ENCODE results near the gene HIVEP2. TPM values are rescaled to one million over a fixed set of nuclear protein-coding genes. Genes with fewer than 3 reads are reported as not detected.

The HIVEP2 gene
- total RNA-seq, 2 donors from 2014 or later = 1.7 to 2.4 TPM

GRCh38 chr6:142918339-142919042, 26.5 kb downstream of the HIVEP2 start:
- Histone ChIP-seq H3K9me3 (ENCODE audit: control insufficient read depth, low read length) (no peaks in the 10 kb centered on the region), H3K4me1 (ENCODE audit: control insufficient read depth, insufficient read depth, low read length) (peaks cover 5% of the 10 kb centered on the region), H3K9ac (ENCODE audit: extremely low read depth, low read length, poor library complexity, severe bottlenecking) (no peak overlapping the region), H3K36me3 (ENCODE audit: control insufficient read depth, insufficient read depth, low read length) (no peaks in the 10 kb centered on the region), H3K4me3 (ENCODE audit: low read length) (no peak overlapping the region), H3K27ac (ENCODE audit: low read depth, low read length) (no peak overlapping the region), H3K27me3 (ENCODE audit: control insufficient read depth, insufficient read depth, low read length, poor library complexity, severe bottlenecking) (no peaks in the 10 kb centered on the region)
- TF ChIP-seq CTCF (conservative IDR thresholded peaks at IDR 0.05) = no peak
- Mint-ChIP-seq H3K4me3 (no peak overlapping the region), H3K4me1 (peaks cover 14% of the 10 kb centered on the region), H3K27ac (no peak overlapping the region), H3K9me3 (no peaks in the 10 kb centered on the region), H3K36me3 (ENCODE audit: low read depth) (no peaks in the 10 kb centered on the region), H3K27me3 (ENCODE audit: insufficient read depth) (no peaks in the 10 kb centered on the region)
- DNase-seq = no peak
- 93 to 94% methylated on average over 7 to 9 of the region's 9 CpGs for WGBS, 2 experiments (ENCODE audit: insufficient coverage in 1 of 2, insufficient read length in 1 of 2)

GRCh38 chr6:142916881-142917280, 28.1 kb downstream of the HIVEP2 start:
- H3K4me3 Mint-ChIP-seq = no peak overlapping the region
- WGBS, 2 experiments (ENCODE audit: insufficient coverage in 1 of 2, insufficient read length in 1 of 2) = 100% methylated on average over 1 of the region's 1 CpG; no CpG with 5 or more reads in 1 of the 2 experiments
- Histone ChIP-seq H3K4me1 (ENCODE audit: control insufficient read depth, insufficient read depth, low read length) (peaks cover 5% of the 10 kb centered on the region), H3K27ac (ENCODE audit: low read depth, low read length) (no peak overlapping the region), H3K4me3 (ENCODE audit: low read length) (no peak overlapping the region), H3K9ac (ENCODE audit: extremely low read depth, low read length, poor library complexity, severe bottlenecking) (peak overlapping the region; percentile 3), H3K27me3 (ENCODE audit: control insufficient read depth, insufficient read depth, low read length, poor library complexity, severe bottlenecking) (no peaks in the 10 kb centered on the region), H3K36me3 (ENCODE audit: control insufficient read depth, insufficient read depth, low read length) (no peaks in the 10 kb centered on the region), H3K9me3 (ENCODE audit: control insufficient read depth, low read length) (no peaks in the 10 kb centered on the region)
- peaks cover 9% of the 10 kb centered on the region for H3K9me3 Mint-ChIP-seq
- H3K4me1 Mint-ChIP-seq = peaks cover 14% of the 10 kb centered on the region
- H3K36me3 Mint-ChIP-seq (ENCODE audit: low read depth) = peaks cover 5% of the 10 kb centered on the region
- no peak overlapping the region for H3K27ac Mint-ChIP-seq
- no peak for TF ChIP-seq CTCF (conservative IDR thresholded peaks at IDR 0.05)
- no peaks in the 10 kb centered on the region for H3K27me3 Mint-ChIP-seq (ENCODE audit: insufficient read depth)
- no peak for DNase-seq

GRCh38 chr6:142914937-142915697, 29.9 kb downstream of the HIVEP2 start:
- 88 to 92% methylated on average over 2 of the region's 2 CpGs for WGBS, 2 experiments (ENCODE audit: insufficient coverage in 1 of 2, insufficient read length in 1 of 2)
- no peak overlapping the region for H3K27ac Mint-ChIP-seq
- peaks cover 9% of the 10 kb centered on the region for H3K9me3 Mint-ChIP-seq
- H3K4me3 Mint-ChIP-seq = no peak overlapping the region
- H3K36me3 ChIP-seq (ENCODE audit: control insufficient read depth, insufficient read depth, low read length) = no peaks in the 10 kb centered on the region
- peaks cover 5% of the 10 kb centered on the region for H3K4me1 ChIP-seq (ENCODE audit: control insufficient read depth, insufficient read depth, low read length)
- peak; percentile 68 for DNase-seq
- peaks cover 5% of the 10 kb centered on the region for H3K36me3 Mint-ChIP-seq (ENCODE audit: low read depth)
- no peaks in the 10 kb centered on the region for H3K27me3 ChIP-seq (ENCODE audit: control insufficient read depth, insufficient read depth, low read length, poor library complexity, severe bottlenecking)
- TF ChIP-seq CTCF (conservative IDR thresholded peaks at IDR 0.05) = no peak
- no peaks in the 10 kb centered on the region for H3K9me3 ChIP-seq (ENCODE audit: control insufficient read depth, low read length)
- H3K9ac ChIP-seq (ENCODE audit: extremely low read depth, low read length, poor library complexity, severe bottlenecking) = no peak overlapping the region
- H3K27me3 Mint-ChIP-seq (ENCODE audit: insufficient read depth) = no peaks in the 10 kb centered on the region
- H3K27ac ChIP-seq (ENCODE audit: low read depth, low read length) = no peak overlapping the region
- H3K4me1 Mint-ChIP-seq = peaks cover 14% of the 10 kb centered on the region
- H3K4me3 ChIP-seq (ENCODE audit: low read length) = no peak overlapping the region

Measured in endodermal cell (in vitro differentiated cells).